Measurements from ENCODE around the gene CDH23. TPM values are rescaled to one million over a fixed set of nuclear protein-coding genes. Genes with fewer than 3 reads are reported as not detected.

CDH23 gene
- polyA plus RNA-seq, 3 donors: 2.0 to 21.1 (median 15.5) TPM

DNA sequence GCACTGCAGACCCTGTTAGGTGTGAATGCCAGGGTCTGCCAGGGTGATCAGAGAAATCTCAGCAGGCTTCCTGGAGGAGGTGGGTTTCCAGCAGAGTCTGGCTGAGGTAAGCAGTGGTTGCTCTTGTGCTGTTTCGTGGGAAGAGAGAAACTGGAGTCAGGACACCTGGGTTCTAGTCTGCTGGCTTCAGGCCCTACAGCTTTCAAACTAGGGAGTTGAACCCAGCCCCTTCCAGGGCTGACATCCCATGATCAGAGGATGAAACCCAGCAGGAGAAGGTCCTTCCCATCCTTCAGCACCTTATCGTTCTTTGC is 116.8 kb downstream of the CDH23 start:
- no peak overlapping the region for H3K27ac ChIP-seq (ENCODE audit: low read depth, low read length)
- 86 to 94% (median 87%) methylated on average over 2 of the region's 2 CpGs for WGBS, 3 donors

GRCh38 chr10:71513936-71514335 is 117.2 kb downstream of the CDH23 start:
- WGBS, 3 donors: 61 to 100% (median 62%) methylated on average over 1 of the region's 1 CpG
- no peak overlapping the region for H3K27ac ChIP-seq (ENCODE audit: low read depth, low read length)

DNA sequence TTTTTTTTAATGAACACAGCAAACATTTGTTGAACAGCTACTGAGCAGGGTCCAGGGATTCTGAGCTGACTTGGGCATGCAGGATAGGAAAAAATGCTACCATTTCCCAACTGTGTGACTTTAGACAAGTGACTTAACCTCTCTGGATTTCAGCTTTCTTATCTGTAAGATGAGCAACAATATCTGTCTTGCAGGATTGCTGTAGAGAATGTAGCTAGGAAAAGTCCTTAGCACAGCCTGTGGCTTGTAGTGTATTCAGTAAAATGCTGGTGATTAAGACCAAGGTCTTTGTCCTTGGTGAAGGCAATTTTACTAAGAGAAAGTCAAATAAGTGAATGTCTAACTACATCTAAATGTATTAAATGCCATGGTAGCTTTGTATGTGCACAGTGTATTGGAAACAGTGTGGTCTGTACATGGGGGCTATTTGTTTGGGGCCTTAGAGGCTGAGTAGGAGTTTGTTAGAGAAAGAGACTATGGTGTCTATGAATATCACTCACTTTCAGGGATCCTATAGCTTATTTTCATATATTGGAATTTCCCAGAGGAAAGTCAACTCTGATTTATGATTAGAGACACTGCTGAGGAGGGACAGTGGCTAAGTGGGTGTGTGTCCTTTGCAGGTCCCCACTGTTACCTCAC is 118.9 kb downstream of the CDH23 start:
- no peak overlapping the region for H3K27ac ChIP-seq (ENCODE audit: low read depth, low read length)

GRCh38 chr10:71516890-71517289 is 120.2 kb downstream of the CDH23 start:
- 82 to 90% (median 87%) methylated on average over 8 of the region's 8 CpGs for WGBS, 3 donors
- no peak overlapping the region for H3K27ac ChIP-seq (ENCODE audit: low read depth, low read length)

DNA sequence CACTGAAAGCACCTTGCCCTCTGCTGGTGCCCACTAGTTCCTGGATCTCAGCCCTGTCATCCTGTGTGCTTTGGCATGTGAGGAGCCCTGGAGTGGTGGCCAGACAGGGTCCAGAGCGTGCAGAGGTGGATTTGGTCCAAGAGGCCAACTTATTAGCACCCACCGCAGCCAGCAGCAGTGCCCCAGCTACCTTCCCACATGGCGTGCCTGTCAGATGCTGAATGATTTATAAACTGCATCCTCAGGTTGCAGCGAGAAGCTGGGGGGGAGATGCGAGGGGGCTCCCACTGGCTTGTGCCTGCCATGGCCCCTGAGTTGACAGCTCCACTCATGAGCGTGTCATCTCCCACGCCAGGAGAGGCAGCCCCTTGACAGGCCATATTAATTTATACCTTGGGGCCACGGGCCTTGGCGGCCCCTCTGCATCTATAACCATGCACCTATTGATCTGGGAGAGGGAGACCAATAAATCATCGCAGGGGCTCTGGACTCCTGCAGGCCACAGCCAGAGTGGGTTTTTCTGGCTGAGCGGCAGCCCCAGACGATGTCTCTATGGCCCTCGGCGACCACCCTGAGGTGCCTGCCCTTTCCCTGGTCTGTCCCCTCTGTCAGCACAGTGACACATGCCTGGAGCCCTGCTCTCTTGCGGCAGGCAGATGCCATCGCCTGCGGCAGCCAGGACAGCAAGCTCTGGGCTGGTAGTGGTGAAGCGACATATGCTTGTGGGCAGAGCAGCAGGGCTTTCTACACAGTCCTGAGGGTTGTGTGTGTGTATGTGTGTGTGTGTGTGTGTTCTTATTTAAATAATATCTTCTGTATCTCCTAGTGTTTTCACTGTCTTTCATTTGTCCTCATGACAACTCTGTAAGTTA is 120.8 kb downstream of the CDH23 start:
- WGBS, 3 donors: 75 to 91% (median 88%) methylated on average over 18 of the region's 18 CpGs
- no peak overlapping the region for H3K27ac ChIP-seq (ENCODE audit: low read depth, low read length)

DNA sequence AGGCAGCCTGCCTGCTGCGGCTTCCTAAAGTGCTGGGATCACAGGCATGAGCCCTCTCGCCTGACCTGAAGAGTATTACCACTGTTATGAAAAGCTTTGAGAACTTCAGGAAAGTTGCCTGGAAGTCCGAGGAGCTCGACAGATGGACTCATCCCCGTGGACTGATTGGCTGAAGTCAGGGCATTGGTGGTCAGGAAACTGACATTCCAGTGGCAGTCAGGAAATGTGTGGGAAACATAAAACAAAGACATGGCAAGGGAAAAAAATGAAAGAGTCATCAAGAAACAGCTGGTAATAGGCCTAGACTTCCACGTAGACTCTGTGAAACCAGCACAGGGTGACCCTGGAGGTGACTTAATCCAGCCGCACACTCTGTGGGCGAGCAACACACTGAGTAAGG is 123.3 kb downstream of the CDH23 start:
- 83 to 90% (median 83%) methylated on average over 8 of the region's 8 CpGs for WGBS, 3 donors
- no peak overlapping the region for H3K27ac ChIP-seq (ENCODE audit: low read depth, low read length)

GRCh38 chr10:71521504-71522441 is 125.1 kb downstream of the CDH23 start:
- no peak overlapping the region for H3K27ac ChIP-seq (ENCODE audit: low read depth, low read length)
- WGBS, 3 donors: 82 to 88% (median 84%) methylated on average over 14 of the region's 14 CpGs

DNA sequence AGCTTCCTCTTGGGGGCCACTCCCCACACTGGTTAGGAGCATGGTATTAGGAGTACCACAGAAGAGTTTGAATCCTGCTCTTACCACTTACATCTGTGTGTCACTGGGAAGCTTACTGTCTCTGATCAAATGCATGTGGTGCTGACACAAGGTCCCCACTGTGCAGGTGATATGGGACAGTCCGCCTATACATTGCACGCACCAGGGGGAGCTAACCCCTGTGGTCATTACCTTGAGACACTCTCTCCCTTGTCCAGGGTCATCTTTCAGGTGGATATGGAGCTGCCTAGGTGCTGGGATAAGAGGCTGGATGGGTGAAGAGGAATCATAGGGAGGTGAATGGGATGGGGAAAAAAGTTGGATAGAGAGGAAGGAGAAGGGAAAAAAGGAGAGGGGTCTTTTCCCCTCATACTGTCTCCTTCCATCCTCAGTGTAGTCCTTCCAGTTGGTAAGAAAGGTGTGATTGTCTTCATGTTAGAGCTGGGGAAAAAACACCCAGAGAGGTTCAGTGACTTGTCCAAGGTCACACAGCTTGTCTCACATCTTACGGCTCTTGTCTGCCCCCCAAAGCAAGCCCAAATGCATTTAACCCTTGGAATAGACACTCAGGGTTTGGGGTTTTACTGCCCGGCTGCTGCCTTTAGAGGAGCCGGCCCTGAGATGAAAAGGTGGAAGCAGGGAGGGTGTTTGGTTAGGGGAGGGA is 125.9 kb downstream of the CDH23 start:
- no peak overlapping the region for H3K27ac ChIP-seq (ENCODE audit: low read depth, low read length)
- WGBS, 3 donors: 56 to 87% (median 84%) methylated on average over 5 of the region's 5 CpGs

GRCh38 chr10:71523756-71524155 is 127.0 kb downstream of the CDH23 start:
- no peak overlapping the region for H3K27ac ChIP-seq (ENCODE audit: low read depth, low read length)
- 74 to 95% (median 87%) methylated on average over 6 of the region's 6 CpGs for WGBS, 3 donors

GRCh38 chr10:71525092-71525491 is 128.4 kb downstream of the CDH23 start:
- no peak overlapping the region for H3K27ac ChIP-seq (ENCODE audit: low read depth, low read length)
- 76 to 93% (median 91%) methylated on average over 5 of the region's 5 CpGs for WGBS, 3 donors

GRCh38 chr10:71525721-71526120 is 129.0 kb downstream of the CDH23 start:
- 65 to 88% (median 87%) methylated on average over 5 of the region's 5 CpGs for WGBS, 3 donors
- H3K27ac ChIP-seq (ENCODE audit: low read depth, low read length): no peak overlapping the region

DNA sequence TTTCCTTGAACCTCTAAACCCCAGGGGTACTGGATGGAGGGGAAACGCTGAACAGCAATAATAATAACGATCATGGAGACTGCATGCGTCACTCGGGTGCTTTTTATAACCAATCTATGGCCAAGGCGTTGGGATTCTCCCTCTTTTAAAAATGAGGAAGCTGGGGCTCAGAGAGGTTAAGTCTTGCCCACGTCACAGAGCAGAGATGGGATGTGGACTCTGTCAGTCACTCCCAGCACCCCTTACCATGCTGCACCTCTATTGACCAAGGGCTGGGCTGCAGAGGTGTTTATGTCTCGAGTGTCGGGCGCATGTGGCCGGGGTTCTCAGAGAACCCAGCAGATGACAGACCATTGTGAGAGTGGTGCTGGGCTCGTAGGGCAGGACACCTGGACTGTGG is 129.9 kb downstream of the CDH23 start:
- no peak overlapping the region for H3K27ac ChIP-seq (ENCODE audit: low read depth, low read length)
- 73 to 89% (median 81%) methylated on average over 11 of the region's 11 CpGs for WGBS, 3 donors

DNA sequence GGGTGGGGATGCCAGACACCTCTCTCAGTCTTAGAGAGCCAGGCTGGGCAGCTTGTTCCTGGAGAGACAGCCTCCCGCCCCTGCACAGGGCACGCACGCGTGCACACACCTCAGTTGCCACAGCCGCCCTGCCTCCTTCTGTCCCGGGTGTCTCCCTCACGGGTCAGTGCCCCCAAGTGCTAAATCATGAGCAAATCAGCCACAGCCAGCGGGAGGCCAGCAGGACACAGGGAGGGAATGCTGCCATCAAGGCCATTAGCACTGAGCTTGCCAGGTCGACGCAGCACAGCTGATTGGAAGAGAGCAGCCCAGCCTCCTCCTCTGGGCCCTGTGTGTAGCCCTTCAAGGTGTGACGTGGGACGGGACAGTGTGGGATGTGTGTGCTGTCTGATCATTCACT is 130.4 kb downstream of the CDH23 start:
- H3K27ac ChIP-seq (ENCODE audit: low read depth, low read length): no peak overlapping the region
- WGBS, 3 donors: 31 to 78% (median 64%) methylated on average over 11 to 12 of the region's 12 CpGs

- no peak overlapping the region for H3K27ac ChIP-seq (ENCODE audit: low read depth, low read length)
These were observed 131.9 kb downstream of the CDH23 start for GRCh38 chr10:71528371-71529206.

GRCh38 chr10:71529207-71529827 is 132.6 kb downstream of the CDH23 start:
- H3K27ac ChIP-seq (ENCODE audit: low read depth, low read length): no peak overlapping the region
- WGBS, 3 donors: 86 to 90% (median 90%) methylated on average over 10 to 11 of the region's 11 CpGs

More at GRCh38 chr10:71528371-71529206, 131.9 kb downstream of the CDH23 start:
- 81 to 89% (median 85%) methylated on average over 17 of the region's 17 CpGs for WGBS, 3 donors

DNA sequence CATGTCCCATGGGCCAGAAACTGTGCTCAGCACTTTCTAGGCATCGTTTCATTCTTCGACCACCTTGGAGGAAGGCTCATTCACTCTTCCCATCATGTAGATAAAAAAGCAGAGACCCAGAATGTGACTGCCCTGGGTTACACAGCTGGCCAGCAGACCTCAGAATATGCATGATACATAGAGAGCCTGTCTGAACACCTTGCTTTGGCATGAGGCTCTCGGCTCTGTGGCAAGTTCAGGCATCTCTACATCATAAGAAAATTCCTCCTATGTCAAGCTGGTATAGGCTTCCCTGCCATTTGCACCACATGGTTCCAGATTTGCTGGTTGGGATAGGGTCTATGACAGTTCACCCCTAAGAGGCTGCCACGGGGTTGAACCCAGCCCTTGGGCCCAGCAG is 134.1 kb downstream of the CDH23 start:
- WGBS, 3 donors: 91 to 95% (median 93%) methylated on average over 4 of the region's 4 CpGs

More for the DNA sequence above, 134.1 kb downstream of the CDH23 start:
- H3K27ac ChIP-seq (ENCODE audit: low read depth, low read length): no peak overlapping the region
